Mucosa of stomach (tissue), 1 donor: ENCODE measurements around the gene FAM163B.

ENCODE experiments used
- H3K27me3 ChIP-seq: one replicate; pipeline ENCODE4 v1.7.0; 2013; ENCODE audit warnings: mild to moderate bottlenecking, low read length; ENCODE audit not compliant: control insufficient read depth, insufficient read depth
- H3K36me3 ChIP-seq: one replicate; pipeline ENCODE4 v1.7.0; 2013; ENCODE audit warnings: low read length; ENCODE audit not compliant: control insufficient read depth, insufficient read depth
- H3K4me1 ChIP-seq: one replicate; pipeline ENCODE4 v1.7.0; 2013; ENCODE audit warnings: mild to moderate bottlenecking, low read length; ENCODE audit not compliant: control insufficient read depth, insufficient read depth
- H3K4me3 ChIP-seq: one replicate; pipeline ENCODE4 v1.7.0; 2013; ENCODE audit warnings: low read length
- H3K9ac ChIP-seq: one replicate; pipeline ENCODE4 v1.7.0; 2013; ENCODE audit warnings: mild to moderate bottlenecking, low read length, moderate library complexity
- H3K9me3 ChIP-seq: one replicate; pipeline ENCODE4 v1.7.0; 2013; ENCODE audit warnings: mild to moderate bottlenecking, low read length, moderate library complexity; ENCODE audit not compliant: control insufficient read depth
- donor health status: Pancreatic carcinoma.

FAM163B gene

DNA sequence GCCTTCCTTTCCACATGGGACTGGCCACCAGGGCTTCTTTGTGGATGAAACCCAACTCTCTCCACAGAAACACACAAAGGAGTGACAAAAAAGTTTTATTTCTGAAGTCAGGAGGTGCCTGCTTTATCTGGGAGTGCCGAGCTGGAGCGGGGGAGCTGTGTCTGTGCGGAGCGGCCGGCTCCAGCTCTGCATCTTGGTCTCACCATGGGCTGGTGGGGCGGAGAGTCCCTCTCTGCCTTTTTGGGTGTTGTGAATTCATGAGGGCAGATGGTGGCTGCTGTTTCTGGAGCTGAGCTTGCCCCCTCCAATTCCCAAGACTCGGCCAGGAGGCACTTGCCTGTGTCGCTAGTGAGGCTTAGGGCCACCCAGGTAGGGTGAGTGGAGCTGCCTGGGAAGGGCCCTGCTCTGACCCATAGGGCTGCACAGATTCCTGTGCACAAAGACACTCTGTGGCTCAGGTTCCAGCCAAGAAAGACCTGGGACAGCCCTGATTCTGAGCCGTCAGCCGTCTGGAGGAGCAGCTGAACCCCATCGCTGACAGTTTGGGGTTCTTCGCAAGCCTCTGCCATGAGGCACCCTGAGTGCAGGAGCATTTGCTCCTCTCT lies 28.4 kb upstream of the FAM163B start:
- no peaks in the 10 kb centered on the region for H3K36me3 ChIP-seq
- H3K9me3 ChIP-seq: no peaks in the 10 kb centered on the region
- peaks cover 7% of the 10 kb centered on the region for H3K27me3 ChIP-seq
- H3K9ac ChIP-seq: no peak overlapping the region
- no peaks in the 10 kb centered on the region for H3K4me1 ChIP-seq
- H3K4me3 ChIP-seq: no peak overlapping the region

DNA sequence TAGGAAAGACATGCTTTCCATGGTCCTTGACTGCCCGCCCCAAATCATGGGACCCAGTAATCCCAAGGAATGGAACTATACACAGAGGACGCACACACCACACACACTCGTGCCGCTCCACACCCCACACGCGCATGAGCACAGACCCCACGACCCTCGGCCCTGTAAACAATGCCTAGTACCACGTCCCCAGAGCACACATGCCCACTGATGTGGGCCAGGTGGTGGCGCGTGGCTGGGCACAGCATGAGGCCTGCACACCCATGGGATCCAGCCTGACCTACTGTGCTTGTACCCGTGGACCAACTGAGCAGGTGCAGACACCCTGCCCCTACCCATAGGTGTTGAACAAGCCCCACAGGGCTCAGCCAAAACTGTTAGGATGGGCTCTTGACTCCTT lies 27.7 kb upstream of the FAM163B start:
- no peaks in the 10 kb centered on the region for H3K36me3 ChIP-seq
- H3K9me3 ChIP-seq: no peaks in the 10 kb centered on the region
- no peak overlapping the region for H3K9ac ChIP-seq
- H3K4me1 ChIP-seq: no peaks in the 10 kb centered on the region
- H3K4me3 ChIP-seq: no peak overlapping the region
- peaks cover 7% of the 10 kb centered on the region for H3K27me3 ChIP-seq

DNA sequence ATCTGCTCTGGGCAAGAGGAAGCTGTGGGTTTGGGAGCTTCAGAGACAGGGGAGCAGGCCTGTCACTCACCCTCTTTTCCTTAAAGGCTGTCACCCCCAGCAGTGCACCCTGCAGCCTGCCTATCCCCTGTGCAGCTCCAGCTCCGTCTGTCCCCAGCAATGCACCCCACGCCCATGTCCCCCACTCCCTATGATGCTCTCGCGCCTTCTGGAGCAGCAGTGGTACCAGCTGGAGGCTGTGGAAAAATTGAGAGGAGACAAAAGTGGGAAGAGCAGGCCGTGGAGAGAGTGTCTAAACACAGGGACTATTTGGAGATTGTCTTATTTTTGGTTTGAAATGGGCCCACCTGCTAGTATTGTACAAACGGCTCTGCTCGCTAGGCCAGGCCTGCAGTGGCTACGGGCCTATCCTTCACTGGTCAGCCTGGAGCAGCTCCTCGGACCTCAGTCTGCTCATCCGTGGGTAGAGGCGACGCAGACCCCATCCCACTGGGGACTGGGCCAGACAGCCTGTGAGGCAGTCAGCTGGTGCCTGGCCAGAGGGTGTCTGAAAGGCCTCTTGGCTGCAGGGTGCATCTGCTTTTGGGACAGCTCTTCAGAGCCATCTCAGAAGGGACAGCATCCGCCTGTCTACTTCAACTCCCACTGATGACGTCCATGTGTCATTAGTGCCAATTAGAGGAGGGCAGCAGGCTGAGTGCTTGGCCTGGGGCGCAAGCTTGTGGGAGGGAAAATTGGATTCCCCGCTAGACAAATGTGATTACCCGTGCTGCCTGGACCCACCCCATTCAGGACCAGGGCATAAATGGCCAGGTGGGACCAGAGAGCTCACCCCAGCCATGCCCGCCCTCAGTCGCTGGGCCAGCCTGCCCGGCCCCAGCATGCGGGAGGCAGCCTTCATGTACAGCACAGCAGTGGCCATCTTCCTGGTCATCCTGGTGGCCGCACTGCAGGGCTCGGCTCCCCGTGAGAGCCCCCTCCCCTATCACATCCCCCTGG lies 26.6 kb upstream of the FAM163B start, which contains the start of gene DBH:
Gene DBH, plus strand, starts transcription at position 831 of the 999 bp plus-strand sequence. Its CDS starts 9 bp downstream, at position 840.
- no peak within 1 kb of the TSS for H3K4me3 ChIP-seq
- no peak within 1 kb of the TSS for H3K9ac ChIP-seq
- H3K36me3 ChIP-seq: no peaks in the 10 kb centered on the region
- H3K4me1 ChIP-seq: no peaks in the 10 kb centered on the region
- H3K27me3 ChIP-seq: peaks cover 7% of the 10 kb centered on the region
- H3K9me3 ChIP-seq: no peaks in the 10 kb centered on the region

DNA sequence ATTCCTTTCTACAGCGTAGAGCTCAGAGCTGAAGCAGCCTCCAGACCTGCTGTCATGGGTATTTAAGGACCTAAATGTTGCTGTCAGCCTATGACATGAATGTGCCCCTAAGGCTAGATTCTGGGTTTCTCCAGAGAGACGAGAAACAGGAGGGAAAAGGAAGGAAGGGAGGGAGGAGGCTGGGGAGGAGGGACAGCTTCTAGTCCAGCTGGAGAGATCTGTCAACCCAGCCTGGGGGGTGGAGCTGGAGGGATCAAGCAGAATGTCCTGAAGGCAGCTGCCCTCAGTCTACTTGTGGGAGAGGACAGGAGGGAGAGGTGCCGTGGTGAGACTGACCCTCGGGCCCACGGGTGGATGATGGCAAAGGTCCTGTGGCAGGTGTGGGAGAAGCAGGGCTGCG lies 25.9 kb upstream of the FAM163B start:
- Histone ChIP-seq H3K9me3 (no peaks in the 10 kb centered on the region), H3K36me3 (no peaks in the 10 kb centered on the region), H3K4me1 (no peaks in the 10 kb centered on the region), H3K9ac (no peak overlapping the region), H3K4me3 (no peak overlapping the region), H3K27me3 (peaks cover 7% of the 10 kb centered on the region)

DNA sequence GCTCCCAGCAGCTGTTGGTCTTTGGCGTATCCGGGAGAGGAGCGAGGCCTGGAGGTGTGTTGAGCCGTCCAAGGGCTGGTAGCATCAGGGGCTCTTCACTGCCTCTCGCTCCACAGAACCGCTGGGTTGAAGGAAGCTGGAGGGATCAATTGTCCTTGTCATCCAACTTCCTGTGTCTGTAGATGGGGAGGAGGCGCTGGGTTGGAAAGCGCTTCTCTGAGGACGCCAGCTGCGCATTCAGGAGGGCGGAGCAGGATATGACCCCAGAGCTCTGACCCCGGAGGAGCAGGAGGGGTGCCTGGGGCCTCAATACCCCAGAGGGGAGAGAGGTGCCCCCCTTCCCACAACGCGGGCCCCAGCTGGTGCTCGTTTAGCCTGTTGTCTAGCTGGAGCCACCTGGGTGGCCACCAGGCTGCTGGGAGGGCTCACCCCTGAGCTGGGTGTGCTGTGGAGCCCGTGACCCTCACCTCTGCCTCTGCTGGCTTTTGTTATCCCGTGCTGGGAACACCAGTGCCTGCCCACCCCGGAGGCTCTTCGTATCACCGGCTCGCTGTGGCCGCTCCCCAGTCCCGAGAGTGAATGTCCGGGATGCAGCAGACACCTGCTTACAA lies 25.0 kb upstream of the FAM163B start:
- Histone ChIP-seq H3K9ac (no peak overlapping the region), H3K27me3 (peaks cover 7% of the 10 kb centered on the region), H3K4me1 (no peaks in the 10 kb centered on the region), H3K9me3 (no peaks in the 10 kb centered on the region), H3K36me3 (no peaks in the 10 kb centered on the region), H3K4me3 (no peak overlapping the region)

DNA sequence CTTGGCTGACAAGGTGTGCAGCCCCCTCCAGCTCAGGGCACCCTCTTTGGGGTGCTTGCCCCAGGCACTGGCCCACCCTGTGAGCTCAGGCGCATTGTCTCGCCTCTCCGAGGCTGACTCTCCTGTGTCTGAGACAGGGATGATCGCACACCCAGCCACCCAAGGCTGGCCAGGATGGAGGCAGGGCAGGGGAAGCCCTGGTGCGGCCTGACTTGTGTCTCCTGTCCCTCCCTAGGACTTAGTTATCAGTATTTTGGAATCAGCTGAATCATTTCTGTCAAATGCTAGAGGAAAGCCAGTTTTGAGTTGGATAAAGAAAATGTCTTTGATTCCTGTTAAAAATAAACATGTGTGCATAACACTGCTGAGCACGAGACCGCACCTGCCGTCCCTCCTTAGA lies 24.5 kb upstream of the FAM163B start:
- H3K4me1 ChIP-seq: no peaks in the 10 kb centered on the region

DNA sequence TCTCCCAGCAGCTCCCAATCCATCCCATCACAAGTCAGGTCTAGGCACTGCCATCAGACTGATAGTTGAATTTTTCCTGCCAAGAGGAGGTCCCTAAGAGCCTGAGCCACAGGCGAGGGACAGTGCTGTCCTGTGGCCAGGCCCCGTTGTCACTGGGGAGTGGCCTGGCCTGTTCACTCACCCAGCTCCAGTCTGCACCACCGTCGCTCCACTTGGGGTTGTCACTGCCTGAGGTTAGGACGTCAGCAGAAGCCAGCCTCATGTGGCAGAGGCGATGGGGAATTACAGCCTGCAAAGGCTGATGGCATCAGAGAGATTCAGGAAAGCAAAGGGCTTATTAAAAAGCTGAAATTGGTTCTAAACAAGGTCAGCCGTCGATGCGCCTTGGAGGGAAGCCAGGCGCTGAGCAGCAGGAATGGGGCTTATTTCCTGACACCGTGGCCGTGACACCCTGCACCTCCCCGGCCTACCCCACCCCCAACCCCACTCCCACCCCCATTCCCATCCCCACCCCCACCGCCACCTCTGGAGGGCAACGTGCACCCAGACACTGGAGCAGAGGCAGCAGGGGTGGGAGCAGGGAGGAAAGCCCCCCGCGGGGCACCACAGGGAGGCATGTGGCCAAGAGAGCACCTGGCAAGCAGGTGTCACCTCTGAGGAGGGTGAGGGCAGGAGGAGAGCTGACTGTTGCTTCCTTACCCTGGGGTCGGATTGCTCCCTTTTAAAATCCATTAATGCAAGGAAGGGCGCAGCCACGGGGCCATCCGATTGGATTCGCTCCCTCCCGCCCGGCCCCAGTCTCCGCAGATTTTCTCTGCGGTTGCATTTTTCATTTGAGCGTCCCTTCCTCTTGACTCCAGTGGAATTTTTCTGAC lies 23.9 kb upstream of the FAM163B start:
- Histone ChIP-seq H3K9ac (no peak overlapping the region), H3K36me3 (no peaks in the 10 kb centered on the region), H3K27me3 (peaks cover 7% of the 10 kb centered on the region), H3K4me3 (no peak overlapping the region), H3K9me3 (no peaks in the 10 kb centered on the region), H3K4me1 (no peaks in the 10 kb centered on the region)

More for the DNA sequence above, 24.5 kb upstream of the FAM163B start:
- no peak overlapping the region for H3K4me3 ChIP-seq
- no peaks in the 10 kb centered on the region for H3K9me3 ChIP-seq
- peaks cover 7% of the 10 kb centered on the region for H3K27me3 ChIP-seq
- no peaks in the 10 kb centered on the region for H3K36me3 ChIP-seq
- H3K9ac ChIP-seq: no peak overlapping the region

DNA sequence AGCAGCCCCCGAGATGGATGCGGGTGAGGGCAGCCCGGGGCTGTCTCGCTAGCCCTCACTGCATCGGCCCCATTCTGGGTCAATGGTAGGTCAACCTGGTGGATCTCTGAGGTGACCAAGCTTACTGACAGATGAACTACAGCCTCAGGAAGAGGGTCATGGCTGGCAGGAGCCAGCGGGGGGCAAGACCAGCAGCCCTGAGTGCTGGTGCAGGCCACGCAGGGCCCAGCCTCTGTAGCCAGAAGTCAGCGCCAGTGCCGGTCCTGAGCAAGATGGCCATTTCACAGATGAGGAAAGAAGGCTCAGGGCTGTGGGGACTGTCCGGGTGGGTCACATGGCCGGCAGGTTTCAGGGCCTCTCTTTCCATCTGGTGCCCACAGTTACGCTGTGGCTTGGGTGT lies 21.9 kb upstream of the FAM163B start:
- no peaks in the 10 kb centered on the region for H3K4me1 ChIP-seq
- H3K9me3 ChIP-seq: no peaks in the 10 kb centered on the region
- H3K4me3 ChIP-seq: no peak overlapping the region
- H3K9ac ChIP-seq: no peak overlapping the region
- H3K27me3 ChIP-seq: peaks cover 4% of the 10 kb centered on the region
- no peaks in the 10 kb centered on the region for H3K36me3 ChIP-seq

DNA sequence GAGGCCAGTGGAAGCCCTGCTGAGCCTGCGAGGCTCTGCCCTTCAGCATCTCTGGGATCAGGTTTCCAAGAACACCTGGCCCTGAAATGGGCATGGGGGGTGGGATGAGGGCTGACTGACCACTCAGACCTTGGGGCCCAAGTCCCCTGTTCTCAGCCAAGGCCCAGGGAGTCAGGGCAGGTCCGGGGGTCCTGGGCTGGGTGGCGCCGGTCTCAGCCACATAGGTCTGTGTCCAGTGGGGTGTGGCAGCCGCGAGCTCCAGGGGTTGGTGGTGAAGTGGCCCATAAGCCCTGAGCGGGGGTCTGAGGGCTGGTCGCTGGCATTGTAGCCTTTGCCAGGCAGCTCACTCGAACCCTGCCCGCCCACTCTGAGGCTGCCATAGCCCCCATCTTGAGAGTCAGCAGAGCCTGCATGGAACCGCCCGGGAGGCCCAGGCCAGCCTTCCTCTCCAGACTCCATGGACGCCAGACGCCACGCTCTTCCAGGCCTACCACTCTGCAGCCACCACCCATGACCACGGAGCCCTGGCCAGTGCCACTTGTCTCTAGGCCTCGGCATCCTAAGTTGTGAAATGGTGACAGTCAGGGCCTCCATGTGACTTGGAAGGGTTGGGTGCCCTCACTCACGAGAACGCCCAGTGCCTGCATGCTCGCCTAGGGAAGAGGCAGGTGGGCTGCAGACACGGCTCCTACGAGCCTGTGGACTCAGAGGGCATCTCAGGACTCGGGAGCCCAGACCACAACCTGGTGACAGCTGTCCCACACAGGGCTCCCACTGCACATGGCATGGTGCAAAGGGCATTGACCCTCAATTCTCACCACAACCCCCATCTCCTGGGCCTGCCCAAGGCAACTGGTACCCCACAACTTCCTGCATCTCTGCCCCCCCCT lies 20.3 kb upstream of the FAM163B start:
- Histone ChIP-seq H3K9me3 (no peaks in the 10 kb centered on the region), H3K36me3 (no peaks in the 10 kb centered on the region), H3K9ac (no peak overlapping the region), H3K4me1 (no peaks in the 10 kb centered on the region), H3K27me3 (peaks cover 4% of the 10 kb centered on the region), H3K4me3 (no peak overlapping the region)

DNA sequence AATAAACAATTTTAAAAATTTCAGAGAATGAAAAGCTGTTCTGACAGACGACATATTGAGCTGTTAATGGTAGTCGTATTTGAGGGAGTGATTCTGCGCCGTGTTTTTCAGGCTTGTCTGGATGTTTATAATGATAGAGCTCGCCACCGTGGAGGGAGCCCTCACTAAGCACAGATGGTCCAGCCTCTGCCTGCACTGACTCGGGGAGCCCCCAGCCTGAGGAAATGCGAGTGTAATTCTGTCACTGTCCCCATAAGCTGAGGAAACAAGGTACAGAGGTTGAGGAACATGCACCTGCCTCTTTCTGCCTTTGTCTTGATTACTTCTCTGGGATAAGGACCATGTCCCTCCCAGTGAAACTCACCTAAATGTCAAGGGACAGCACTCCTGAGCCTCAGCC lies 19.6 kb upstream of the FAM163B start:
- Histone ChIP-seq H3K4me1 (no peaks in the 10 kb centered on the region), H3K9me3 (no peaks in the 10 kb centered on the region), H3K4me3 (no peak overlapping the region), H3K9ac (no peak overlapping the region), H3K36me3 (no peaks in the 10 kb centered on the region), H3K27me3 (no peaks in the 10 kb centered on the region)

DNA sequence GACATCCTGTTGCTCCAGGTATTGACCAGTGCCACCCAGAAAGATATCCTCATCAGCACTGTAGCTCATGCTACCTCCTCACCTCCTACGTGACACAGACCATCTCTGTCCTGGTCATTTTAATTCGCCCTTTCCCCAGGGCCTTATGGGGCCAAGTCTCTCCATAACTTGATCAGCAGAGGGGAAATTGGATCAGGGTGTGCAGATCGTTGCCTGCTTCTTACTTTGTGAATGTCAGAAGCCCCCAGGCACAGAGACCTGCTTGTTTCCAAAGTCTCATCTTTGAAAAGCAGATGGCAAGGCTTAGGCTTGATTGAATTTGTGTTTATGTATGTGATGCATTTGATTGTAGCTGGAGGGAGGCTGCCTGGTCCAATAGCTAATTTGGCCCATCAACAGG lies 18.2 kb upstream of the FAM163B start:
- Histone ChIP-seq H3K4me3 (no peak overlapping the region), H3K4me1 (no peaks in the 10 kb centered on the region), H3K36me3 (no peaks in the 10 kb centered on the region), H3K27me3 (no peaks in the 10 kb centered on the region), H3K9ac (no peak overlapping the region), H3K9me3 (no peaks in the 10 kb centered on the region)
